CD1c-positive myeloid dendritic cell (primary cell): ENCODE data around the gene GLRX.

Experiments used
- DNase-seq: peaks from one replicate; pipeline ENCODE4 v3.0.0-alpha.2; 2016; ENCODE audit errors: extremely low spot score

Gene GLRX

DNA sequence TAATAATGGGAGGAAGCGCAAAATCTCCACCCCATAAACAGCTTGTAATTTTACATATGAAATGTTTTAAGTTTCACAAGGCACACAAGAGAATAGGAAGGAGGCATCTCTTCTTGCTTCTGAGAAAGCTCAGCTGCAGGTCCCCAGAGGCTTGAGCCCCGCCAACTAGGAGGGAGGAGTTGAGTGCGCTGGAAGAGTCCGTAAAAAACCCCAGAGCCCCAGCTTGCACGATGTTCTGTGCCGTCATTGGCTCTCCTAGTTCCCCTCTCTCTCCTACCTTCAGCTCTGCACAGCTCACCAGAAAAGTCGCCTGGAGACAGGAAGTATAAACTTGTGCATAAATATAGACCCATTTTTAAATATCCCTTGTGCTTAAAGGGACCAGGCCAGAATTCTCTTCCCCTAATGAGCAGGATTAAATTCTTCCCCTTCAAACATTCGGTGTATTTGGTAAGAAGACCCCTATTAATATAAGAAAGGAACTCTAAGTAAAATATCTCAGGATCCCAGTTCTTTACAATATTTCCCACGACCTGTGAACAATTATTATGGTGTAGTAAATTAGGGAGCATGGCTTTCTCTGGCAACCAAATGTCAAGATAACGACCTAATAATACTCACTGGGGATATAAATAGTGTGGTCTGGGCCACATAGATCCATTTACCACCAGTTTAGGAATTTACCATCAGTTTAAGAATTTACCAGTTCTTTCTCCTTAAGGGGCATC lies 13.7 kb downstream of the GLRX start:
- DNase-seq, result peak; percentile 90

DNA sequence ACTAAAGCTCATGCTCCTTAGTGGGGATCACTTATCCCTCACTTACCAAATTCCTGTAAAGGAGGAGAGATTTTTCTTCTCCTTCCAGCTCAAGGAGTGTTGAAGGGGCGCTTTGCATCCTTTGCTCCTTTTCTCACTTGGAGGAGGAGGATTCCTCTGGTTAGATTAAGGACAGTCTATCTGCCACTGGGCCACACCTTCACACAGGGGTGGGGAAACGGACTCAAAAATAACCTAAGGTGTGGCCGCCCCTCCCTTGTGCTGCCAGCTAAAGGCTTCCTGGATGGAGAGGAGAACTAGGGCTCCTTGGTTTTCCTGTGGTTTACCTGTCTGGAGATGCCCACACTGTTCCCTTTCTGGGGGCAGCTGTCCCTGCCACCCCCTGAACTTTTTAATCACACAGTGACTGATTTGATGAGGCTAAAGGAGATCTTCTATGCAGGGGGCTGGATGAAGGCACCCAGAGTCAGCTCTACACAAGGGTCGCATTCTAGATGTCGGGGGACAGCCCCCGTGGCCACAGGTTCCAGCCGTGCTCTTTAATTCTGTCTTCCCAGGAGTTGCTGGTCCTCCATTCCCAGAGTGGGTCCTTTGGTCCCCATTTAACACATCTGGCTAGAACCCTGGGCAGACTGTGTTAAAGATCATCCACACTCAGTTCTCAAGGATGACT lies 14.4 kb downstream of the GLRX start:
- no peak for DNase-seq

DNA sequence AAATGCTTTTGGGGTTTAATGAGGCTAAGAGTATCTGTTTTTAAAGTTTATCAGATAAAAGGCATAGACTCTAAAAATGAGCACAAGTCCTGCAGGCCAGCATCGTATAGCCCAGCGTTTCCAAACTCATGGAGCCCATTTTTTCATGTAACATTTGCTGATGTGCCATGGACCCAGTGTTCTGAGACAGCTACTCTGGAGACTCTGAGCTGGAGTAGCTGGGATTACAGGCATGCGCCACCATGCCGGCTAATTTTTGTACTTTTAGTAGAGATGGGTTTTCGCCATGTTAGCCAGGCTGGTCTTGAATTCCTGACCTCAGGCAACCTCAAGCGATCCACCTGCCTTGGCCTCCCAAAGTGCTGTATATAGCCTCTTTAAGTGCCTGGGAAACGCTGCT lies 15.8 kb downstream of the GLRX start:
- no peak for DNase-seq

DNA sequence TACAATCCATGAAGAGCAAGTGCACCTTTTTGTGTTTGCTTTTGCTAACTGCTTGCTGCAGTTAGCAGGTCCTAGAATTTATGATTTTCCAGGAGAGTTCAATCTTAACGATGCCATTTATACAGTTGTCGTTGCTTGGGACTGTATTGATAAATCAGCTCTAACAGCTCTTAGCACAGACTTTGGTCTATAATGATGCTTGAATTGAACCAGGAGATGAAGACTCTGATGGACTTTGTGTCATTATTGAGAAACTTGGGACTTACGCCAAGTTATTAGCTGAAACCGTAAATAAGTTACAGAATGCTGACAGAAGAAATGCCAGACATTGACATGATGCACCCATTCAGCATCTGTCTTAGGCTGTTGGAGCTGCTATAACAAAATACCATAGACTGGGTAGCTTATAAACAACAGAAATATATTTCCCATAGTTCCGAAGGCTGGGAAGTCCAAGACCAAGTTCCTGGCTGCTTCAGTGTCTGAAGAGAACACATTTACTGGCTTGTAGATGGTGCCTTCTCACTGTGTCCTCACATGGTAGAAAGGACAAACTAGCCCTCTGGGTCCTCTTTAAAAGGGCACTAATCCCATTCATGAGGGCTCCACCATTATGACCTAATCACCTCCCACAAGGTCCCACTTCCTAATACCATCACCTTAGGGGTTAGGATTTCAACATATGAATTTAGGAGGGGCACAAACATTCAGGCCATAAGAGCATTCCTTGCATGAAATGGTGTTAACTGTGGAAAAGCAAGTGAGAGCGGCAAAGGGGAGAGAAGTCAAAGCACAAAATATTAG lies 17.6 kb downstream of the GLRX start:
- DNase-seq, result no peak

DNA sequence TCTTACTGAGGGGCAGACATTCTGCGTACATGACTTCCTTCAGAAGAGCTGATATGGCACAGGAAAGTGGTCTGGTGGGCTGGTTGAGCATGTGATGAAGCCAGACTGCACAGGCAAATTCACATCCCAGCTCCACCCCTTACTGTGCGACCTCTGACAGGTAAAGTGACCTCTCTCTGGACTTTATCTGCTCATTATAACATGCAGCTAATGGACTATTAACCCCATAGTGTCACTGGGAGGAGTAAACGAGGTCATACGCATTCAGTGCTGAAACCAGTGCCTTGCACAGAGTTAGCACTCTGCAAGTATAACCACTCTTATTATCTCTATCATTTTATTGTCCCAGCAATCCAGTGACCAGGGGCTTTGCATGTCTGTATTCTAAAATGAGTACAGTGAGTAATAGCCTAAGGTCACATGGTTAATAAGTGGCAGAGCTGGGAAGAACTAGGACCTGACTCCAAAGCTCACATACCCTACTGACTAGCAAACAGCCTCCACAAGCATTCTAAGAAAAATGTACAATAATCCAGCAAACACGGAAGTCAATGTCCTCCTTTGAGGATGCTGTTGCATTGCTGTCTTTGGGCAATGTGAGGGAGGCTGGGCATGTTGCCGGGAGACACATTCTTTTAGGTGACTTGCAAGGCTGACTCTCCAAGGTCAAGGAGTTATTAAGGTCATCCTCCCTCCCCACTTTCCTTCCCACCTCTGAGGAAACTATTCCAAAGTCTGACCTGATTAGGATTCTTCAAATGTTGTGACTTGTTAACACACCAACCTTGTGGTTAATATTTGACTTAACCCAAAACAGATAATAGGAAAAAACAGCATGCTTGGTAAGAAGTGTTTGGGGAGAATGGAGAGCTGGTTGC lies 19.0 kb downstream of the GLRX start:
- DNase-seq, result no peak

DNA sequence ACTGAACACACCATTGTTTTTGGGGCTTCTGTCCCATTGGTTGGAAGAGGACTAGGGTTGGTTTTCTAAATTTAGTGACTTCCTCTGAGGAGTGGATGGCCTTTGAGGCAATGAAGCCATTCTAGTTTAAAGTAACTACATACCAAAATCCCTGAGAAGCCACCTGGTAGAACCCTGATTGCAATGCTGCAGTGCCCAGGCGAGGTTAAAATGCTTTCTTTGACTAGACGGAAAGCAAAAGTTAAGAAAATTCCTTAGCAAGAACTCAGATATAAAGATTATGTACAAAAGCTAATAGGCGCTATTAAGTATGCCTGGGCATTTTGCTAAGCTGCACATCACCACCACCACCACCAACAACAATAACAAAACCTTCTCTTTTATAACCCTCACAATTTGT lies 20.6 kb downstream of the GLRX start:
- DNase-seq, result no peak

DNA sequence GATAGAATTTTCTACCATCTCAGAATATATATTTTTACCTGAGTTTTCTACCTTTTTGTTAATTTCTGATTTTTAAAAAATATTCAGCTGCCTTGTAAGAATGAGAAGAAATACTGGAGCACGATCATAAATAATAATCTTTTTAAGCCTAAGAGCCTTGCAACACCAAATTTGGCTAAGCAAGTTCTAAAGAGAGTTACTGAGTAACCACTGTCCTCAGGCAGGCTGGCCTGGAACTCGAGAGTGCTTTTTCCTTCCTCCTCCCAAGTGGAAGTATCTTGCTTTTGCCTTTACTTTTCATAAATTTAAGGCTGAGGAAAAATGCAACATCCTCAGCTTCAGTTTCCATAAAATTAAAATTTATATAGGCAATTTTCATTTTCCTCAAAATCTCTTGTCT lies 21.0 kb downstream of the GLRX start:
- no peak for DNase-seq

DNA sequence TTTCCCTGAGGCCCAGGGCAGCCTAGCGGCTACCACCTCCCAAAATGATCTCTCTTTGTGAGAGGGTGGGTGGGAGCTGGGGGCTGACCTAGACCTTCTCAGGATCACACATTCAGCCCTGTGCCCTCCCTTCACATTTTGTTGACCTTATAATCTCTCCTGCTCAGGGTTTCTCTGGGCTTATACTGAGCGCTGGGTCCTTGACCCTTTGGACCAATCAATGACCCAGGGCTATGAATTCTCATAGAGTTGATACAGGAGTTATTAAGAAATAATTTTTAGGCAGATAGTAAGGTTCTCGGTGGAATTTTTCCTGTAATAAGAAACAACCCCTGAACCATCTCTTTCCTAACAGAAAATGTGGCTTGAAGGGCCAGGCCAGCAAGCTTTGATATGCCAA lies 22.0 kb downstream of the GLRX start:
- DNase-seq, result no peak

DNA sequence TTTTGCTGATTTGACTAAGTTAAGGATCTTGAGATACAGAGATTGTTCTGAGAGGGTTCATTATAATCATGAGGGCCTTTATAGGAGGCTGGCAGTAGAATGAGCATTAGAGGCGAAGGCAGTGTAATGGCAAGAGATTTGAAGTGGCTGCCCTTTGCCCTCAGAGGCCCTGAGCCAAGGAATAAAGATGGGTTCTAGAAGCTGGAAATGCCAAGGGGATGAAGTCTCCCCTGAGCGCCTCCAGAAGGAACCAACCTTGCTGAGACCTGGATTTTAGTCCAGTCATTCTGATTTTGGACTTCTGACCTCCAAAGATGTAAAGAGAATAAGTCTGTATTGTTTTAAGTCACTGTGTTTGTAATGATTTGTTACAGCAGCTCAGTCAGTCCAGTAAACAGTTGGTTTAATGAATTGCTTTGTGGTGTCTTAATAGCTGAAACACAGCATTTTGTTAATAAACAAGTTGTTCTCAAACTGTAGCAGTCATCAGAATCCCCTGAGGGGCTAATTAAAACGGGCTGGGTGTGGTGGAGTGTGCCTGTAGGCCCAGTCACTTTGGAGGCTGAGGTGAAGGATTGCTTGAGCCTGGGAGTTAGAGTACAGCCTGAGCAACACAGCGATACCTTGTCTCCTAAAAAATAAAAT lies 23.2 kb downstream of the GLRX start:
- no peak for DNase-seq

DNA sequence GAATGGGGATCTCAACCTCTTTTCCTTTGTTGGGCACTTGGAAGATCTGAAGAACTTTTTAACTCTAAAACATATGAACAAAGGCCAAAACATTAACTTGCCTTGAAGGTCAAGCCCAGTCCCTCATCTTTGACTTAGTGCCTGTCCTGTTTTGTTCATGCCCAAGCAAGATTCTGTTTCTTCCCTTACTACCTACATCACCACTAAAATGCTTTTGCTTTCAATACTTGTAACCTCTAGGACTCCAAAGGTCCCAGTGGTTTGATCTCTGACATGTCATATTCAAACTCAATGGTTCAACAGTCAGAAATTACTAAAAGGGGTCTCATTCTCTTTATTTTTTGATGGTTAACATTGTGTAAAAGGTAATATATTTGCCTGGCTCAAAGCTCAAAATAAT lies 24.0 kb downstream of the GLRX start:
- DNase-seq, result no peak

DNA sequence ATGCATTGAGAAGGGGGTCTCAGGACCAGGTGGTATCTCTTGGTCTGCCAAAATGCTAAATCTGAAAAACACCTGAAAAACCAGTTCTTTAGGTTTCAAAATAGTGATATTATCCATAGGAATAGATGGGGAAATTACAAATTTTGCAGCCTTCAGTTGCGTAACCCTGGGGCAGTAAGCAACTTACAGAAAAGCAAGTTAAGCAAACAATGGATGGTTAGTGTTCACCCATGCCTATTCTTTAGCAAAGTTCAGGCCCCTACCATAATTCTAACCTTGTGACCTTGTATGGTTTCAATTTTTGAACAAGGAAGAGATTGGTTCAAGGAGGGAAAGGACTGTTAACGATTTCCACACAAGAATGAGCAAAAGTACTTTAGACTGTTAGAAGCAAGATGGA lies 24.5 kb downstream of the GLRX start:
- no peak for DNase-seq

DNA sequence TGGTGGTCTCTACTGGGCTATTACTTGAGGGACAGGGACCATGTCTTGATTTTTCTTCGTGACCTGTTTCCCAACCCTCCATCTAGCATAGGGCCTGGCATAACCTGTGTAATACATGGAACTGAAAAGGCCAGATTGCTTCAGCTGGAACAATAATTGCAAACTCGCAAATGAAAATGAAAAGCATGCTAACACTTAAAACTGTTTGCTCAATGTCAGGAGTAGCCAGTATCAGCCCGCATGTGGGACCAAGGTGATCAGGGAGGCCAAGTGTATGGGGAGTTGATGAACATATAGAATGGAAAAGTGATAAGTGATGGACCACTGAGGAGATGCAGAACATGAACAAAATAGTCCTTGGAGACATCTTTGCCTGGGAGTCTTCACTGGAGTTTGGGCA lies 25.2 kb downstream of the GLRX start:
- no peak for DNase-seq

DNA sequence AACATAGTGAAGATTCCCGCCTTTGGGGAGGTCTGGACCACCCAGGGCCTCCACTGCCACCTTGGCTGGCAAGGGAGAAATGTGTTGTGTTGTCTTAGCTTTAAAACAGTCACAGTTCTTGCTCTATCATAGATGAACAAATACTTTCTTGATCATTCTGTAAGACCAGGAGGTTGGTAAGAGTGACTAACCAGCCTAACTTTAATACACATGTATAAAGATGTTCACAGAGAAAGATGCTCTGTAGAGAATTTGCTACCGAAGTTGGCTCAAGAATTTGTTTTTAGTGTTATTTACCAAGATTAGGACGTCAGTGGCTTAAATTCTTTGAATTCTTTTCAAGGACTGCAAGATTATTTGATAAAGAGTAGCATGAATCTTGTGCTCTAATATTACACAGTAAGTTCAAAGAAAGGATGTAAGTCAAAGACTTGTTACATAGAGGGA lies 28.4 kb downstream of the GLRX start:
- no peak for DNase-seq

DNA sequence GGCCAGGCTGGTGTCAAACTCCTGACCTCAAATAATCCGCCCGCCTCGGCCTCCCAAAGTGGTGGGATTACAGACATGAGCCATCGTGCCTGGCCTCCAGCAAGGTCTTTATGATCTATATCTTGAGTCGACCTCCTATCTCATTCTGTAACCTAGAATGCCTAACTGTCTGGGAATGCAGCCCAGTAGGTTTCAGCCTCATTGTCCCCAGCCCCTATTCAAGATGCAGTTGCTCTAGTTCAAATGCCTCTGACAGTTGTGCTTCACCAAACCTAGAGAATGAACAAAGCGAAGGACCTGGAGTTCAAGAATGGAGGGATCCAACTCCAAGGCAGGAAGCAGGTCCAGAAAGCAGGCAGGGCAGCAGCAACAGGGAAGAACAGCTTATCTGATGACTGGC lies 30.8 kb downstream of the GLRX start:
- no peak for DNase-seq

DNA sequence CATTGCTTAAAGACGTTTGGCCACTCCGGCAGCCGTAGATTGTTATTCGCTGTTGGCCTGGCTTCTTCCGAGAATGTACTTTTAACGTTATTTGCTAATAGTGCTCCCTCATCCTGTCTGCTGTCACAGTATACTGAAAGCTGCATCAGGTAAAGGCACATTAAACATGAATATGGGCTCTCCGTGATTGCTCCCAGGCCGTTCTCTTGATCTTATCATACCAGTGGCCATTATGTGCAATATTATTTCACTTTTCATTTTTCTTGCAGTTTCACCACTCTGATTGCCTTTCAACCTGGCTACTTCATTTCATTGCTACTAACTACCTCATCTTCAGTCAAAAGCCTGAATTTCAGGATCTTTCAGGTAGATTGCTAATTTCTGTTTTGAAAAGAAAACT lies 34.0 kb downstream of the GLRX start:
- DNase-seq, result no peak

DNA sequence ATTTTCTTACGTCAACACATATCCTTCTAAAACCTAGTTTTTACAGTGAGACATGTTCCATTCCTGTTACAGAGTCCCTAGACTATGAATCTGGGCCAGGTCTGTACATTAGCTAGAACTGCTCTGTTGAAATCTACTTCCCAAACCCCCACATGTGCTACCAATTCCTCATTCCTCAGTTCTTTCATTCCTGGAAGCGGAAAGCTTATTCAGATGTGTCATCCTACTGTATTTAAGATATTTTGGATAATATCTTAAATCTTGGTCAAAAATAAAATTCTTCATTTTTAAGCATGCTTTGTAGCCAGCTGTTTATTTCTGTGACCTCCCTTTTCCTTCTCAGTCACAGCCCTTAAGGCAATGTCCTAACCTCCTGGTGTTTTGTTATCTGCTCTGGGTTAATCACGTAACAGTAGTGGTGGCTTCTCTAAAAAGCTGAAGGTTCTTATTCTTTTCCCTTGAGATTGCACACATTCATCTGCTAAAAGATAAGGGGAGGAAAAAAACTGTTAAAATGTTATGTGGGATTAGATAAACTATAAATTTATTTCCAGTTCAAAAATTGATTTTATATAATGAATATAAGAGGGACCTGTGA lies 35.6 kb downstream of the GLRX start:
- peak; percentile 33 for DNase-seq

DNA sequence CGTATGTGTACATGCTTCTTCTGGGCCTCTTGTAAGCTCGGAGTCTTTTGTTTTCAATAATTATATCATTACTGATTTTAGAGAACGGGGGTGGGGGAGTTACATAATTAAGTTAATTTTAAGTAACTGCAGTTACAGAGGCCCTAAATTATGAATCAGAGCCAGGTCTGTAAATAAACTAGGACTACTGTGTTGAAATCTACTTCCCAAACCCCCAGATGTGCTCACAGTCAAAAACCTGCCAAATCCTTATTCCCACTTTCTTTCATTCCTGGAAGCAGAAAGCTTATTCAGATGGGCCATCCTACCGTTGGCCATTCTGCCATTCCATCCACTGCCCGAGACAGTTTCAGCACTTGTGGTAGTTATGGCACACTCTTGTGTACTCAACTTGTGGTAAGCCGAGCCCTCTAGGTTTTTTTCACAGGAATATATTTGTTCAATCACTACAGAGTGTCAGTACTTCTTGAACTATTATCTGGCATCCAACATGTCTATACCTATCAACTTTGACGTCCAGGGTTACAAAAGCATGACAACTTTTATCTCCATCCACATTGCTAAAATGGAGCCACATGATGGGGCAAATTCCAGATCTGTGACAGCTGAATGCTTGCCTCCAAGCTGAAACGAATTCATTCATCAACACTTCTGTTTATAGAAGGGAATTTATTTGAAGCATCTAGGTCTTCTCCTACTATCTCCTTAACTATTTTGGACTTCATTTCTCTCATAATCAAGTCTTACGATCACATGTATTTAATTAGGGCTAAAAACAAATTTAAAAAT lies 37.8 kb downstream of the GLRX start:
- DNase-seq, result no peak

DNA sequence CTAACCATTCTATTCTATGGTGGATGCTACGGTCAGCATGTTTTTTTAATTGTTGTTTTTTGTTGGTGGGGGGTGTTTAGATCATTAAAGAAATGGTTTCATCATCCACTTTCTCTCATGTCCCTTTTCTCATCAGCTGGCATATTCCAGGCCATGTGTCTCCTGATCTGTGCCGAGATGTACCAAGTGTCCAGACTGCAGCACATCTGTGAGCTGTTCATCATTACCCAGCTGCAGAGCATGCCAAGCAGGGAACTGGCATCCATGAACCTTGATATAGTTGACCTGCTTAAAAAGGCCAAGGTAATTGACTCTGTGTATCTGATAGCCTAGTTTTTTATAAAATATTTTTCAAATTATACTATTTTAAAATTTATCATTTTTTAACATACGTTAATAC lies 38.9 kb downstream of the GLRX start:
- DNase-seq, result no peak

DNA sequence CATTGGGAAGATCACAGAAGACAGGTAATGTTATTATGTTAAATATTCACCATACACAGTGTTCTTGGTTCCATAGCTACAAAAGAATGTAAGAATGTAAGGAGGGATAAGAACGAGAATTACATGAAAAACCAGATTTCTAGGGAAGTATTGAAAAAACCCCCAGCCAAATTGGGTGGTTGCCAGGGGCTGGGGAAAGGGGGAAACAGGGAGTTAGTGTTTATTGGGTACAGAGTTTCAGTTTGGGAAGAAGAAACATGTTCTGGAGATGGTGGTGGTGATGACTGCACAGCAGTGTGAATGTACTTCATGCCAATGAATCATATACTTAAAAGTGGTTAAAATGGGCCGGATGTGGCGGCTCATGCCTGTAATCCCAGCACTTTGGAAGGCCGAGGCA lies 40.3 kb downstream of the GLRX start:
- no peak for DNase-seq

DNA sequence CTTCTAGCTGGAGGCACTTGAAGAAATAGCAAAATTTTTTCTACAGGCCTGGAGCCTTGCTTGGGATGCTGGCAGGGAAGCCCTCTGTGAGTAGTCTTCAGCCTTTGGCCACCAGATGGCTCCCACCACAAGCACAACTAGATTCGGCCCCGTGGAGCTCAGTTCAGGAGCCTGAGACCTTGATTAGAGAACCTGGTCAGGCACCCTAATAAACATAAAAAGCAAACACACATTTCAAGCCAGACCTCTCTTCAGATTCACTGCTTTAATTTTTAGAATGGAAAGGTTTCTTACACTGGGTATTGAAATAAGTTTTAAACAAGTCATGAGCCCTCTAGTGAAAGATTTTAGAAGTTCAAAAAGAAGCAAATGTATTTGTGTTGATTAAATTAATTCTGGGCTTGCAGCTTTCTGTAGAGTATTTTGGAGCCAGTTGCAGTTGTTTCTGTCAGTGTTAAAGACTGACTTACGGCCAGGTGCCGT lies 41.4 kb downstream of the GLRX start:
- peak; percentile 79 for DNase-seq
